IPS-20b (cell line): ENCODE measurements around the gene POLR3H.

ENCODE experiments used
- H3K27ac ChIP-seq: one replicate; pipeline ENCODE4 v1.5.1; 2013; ENCODE audit warnings: low read length
- H3K27me3 ChIP-seq: 2 replicates; pipeline ENCODE4 v1.6.1; 2013; ENCODE audit warnings: mild to moderate bottlenecking, low read length, inconsistent platforms; ENCODE audit not compliant: insufficient read depth
- H3K36me3 ChIP-seq: 2 replicates; pipeline ENCODE4 v1.6.1; 2013; ENCODE audit warnings: low read depth, mild to moderate bottlenecking, inconsistent platforms, low read length, moderate library complexity; ENCODE audit not compliant: insufficient read depth
- H3K4me1 ChIP-seq: 2 replicates; pipeline ENCODE4 v1.6.1; 2013; ENCODE audit warnings: mild to moderate bottlenecking, control low read depth, inconsistent platforms, low read length, moderate library complexity; ENCODE audit not compliant: insufficient read depth
- H3K4me3 ChIP-seq: 2 replicates; pipeline ENCODE4 v1.5.1; 2013; ENCODE audit warnings: mild to moderate bottlenecking, low read length, inconsistent platforms
- H3K9ac ChIP-seq: 2 replicates; pipeline ENCODE4 v1.6.1; 2013; ENCODE audit warnings: low read depth, mild to moderate bottlenecking, inconsistent platforms, low read length, moderate library complexity
- H3K9me3 ChIP-seq: 2 replicates; pipeline ENCODE4 v1.6.1; 2013; ENCODE audit warnings: mild to moderate bottlenecking, low read depth, low read length, inconsistent platforms; ENCODE audit not compliant: insufficient read depth

The POLR3H gene

GRCh38 chr22:41487037-41487935, 57.0 kb downstream of the POLR3H start:
- no peak overlapping the region for H3K27ac ChIP-seq
- no peaks in the 10 kb centered on the region for H3K27me3 ChIP-seq
- no peaks in the 10 kb centered on the region for H3K9me3 ChIP-seq
- H3K9ac ChIP-seq: no peak overlapping the region
- no peaks in the 10 kb centered on the region for H3K36me3 ChIP-seq
- no peak overlapping the region for H3K4me3 ChIP-seq
- peaks cover 50% of the 10 kb centered on the region for H3K4me1 ChIP-seq

DNA sequence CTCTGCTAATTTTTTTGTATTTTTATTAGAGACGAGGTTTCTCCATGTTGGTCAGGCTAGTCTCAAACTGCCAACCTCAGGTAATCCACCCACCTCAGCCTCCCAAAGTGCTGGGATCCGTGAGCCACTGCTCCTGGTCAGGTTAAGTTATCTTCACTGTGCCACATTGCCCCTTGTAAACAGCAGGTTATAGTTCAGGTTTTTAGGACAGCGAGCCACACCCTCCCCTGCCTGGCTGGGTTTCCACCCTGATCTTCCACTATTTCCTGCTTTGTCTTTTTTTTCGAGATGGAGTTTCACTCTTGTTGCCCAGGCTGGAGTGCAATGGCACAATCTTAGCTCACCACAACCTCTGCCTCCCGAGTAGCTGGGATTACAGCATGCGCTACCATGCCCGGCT, 59.2 kb downstream of the POLR3H start:
- no peaks in the 10 kb centered on the region for H3K27me3 ChIP-seq
- H3K9ac ChIP-seq: no peak overlapping the region
- no peaks in the 10 kb centered on the region for H3K36me3 ChIP-seq
- H3K27ac ChIP-seq: no peak overlapping the region
- H3K4me1 ChIP-seq: peaks cover 55% of the 10 kb centered on the region
- no peak overlapping the region for H3K4me3 ChIP-seq
- no peaks in the 10 kb centered on the region for H3K9me3 ChIP-seq

GRCh38 chr22:41482319-41482935, 61.8 kb downstream of the POLR3H start:
- no peaks in the 10 kb centered on the region for H3K36me3 ChIP-seq
- peak overlapping the region; percentile 6; the same call in 1 of the 2 replicates for H3K9ac ChIP-seq

GRCh38 chr22:41481925-41482318, 62.3 kb downstream of the POLR3H start:
- H3K9ac ChIP-seq: peak overlapping the region; percentile 6; the same call in 1 of the 2 replicates
- peak overlapping the region; percentile 42 for H3K27ac ChIP-seq
- H3K27me3 ChIP-seq: no peaks in the 10 kb centered on the region
- H3K4me1 ChIP-seq: peaks cover 39% of the 10 kb centered on the region
- peak overlapping the region; percentile 43; the same call in 1 of the 2 replicates for H3K4me3 ChIP-seq
- H3K9me3 ChIP-seq: no peaks in the 10 kb centered on the region
- no peaks in the 10 kb centered on the region for H3K36me3 ChIP-seq

More at GRCh38 chr22:41482319-41482935, 61.8 kb downstream of the POLR3H start:
- Histone ChIP-seq H3K27ac (peak overlapping the region; percentile 42), H3K9me3 (no peaks in the 10 kb centered on the region), H3K27me3 (no peaks in the 10 kb centered on the region), H3K4me3 (peak overlapping the region; percentile 43; the same call in 1 of the 2 replicates), H3K4me1 (peaks cover 44% of the 10 kb centered on the region)

DNA sequence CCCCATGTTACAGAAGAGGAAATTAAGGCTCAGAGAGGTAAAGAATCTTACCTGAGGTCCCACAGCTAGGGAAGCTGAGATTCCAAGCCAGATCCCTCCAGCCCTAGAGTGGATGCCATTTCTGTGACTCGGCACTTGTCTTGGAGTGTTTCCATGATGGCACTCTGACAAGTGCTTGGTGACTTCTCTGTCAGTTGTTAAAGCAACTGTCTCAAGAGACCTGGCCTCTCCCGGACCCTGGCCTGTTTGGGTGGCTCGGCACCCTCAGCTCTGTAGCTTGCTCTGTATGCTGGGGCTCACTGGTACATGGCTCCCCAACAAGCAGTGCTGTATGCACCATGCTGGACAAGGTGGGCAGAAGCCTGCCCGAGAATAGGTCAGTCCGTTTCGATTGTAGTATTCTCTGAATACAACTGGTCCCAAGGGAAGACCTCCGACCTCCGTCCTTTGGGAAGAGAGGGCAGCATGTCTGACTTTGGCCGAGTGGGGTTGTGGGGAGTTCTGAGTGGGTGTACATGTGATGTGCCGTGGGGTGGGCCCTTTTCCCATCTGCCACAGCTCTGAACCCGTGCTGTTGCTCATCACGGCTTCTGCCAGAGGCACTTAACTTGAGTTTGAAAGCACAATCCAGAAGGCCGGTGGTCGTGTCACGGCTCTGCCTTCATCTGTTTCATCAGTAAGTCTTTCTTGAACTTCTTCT, 63.0 kb downstream of the POLR3H start:
- H3K36me3 ChIP-seq: no peaks in the 10 kb centered on the region
- H3K4me1 ChIP-seq: peaks cover 39% of the 10 kb centered on the region
- peak overlapping the region; percentile 11; the same call in 1 of the 2 replicates for H3K9ac ChIP-seq
- H3K9me3 ChIP-seq: no peaks in the 10 kb centered on the region
- no peaks in the 10 kb centered on the region for H3K27me3 ChIP-seq
- H3K27ac ChIP-seq: peak overlapping the region; percentile 4
- peak overlapping the region; percentile 43; the same call in 1 of the 2 replicates for H3K4me3 ChIP-seq

- Histone ChIP-seq H3K27ac (no peak overlapping the region), H3K27me3 (no peaks in the 10 kb centered on the region), H3K9me3 (no peaks in the 10 kb centered on the region), H3K4me3 (peak overlapping the region; percentile 14; the same call in 1 of the 2 replicates), H3K9ac (peak overlapping the region; percentile 19; the same call in 1 of the 2 replicates), H3K36me3 (no peaks in the 10 kb centered on the region), H3K4me1 (peaks cover 39% of the 10 kb centered on the region)
Measured at GRCh38 chr22:41480397-41480735, 63.9 kb downstream of the POLR3H start.

DNA sequence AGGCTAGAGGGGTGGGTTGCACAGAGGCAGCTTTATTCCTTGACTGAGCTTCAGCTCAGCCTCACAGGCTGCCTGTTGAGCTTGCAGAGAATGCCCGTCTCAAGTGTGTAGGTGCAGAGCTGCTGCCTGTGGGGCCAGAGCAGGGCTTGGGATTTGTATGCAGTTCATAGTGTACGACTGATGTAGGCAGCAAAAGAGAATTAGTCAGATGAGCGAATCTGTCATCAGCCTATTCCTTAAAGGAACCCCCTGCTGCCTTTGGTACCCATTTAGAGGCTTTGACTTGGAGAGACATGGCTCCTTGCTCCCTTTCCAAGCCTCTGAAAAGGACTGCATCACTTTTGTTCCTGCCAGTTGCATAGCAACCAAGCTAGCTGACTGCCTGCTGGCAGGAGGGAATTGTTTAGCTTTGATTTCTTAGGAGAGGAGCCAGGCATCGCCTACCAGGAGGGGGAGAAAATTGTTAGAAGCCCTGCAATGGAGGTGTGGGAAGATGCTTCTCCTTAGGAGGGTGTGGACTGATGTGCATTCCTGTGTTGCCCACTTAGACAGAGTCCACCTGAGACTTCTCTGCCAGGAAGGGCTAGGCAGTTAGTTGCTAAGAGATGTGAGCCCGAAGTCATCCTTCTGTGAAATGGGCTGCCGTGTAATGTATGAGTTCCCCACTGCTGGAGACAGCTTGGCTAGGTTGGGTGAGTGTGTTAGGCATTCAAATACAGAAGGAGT, 64.4 kb downstream of the POLR3H start:
- Histone ChIP-seq H3K9me3 (no peaks in the 10 kb centered on the region), H3K36me3 (no peaks in the 10 kb centered on the region), H3K9ac (peak overlapping the region; percentile 19; the same call in 1 of the 2 replicates), H3K4me1 (peaks cover 39% of the 10 kb centered on the region), H3K27ac (no peak overlapping the region), H3K27me3 (no peaks in the 10 kb centered on the region), H3K4me3 (peak overlapping the region; percentile 14; the same call in 1 of the 2 replicates)

DNA sequence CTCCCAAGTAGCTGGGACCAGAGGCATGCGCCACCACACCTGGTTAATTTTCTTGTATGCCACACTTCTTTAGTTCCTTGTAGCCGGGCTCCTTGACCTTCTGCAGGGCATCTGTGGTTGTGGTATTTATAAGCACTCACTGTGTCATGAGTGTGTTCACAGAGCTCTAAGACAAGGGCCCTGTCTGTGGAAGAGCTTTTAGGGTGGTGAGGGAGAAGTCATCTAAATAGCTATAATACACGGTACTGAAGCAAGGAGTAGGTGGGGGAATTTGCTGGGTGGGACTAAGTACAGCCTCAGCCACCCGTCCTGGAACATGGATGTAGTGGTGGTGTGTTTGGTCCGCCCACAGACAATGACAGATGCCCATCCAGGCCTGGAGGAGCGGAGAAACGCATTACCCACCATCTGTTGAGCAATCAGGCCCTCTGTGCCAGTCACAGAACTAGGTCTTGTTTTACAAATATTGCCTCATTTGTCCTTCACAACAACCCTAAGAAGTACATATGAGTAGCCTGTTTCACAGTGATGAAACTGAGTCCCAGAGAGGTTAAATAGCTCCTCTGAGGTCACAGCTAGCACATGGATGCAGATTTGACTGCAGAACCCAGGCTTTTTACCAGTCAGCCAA, 65.3 kb downstream of the POLR3H start:
- H3K27me3 ChIP-seq: no peaks in the 10 kb centered on the region
- H3K9ac ChIP-seq: peak overlapping the region; percentile 8; the same call in 1 of the 2 replicates
- H3K4me1 ChIP-seq: peaks cover 39% of the 10 kb centered on the region
- no peaks in the 10 kb centered on the region for H3K36me3 ChIP-seq
- H3K9me3 ChIP-seq: no peaks in the 10 kb centered on the region
- H3K4me3 ChIP-seq: no peak overlapping the region
- H3K27ac ChIP-seq: no peak overlapping the region

- H3K27me3 ChIP-seq: no peaks in the 10 kb centered on the region
- no peaks in the 10 kb centered on the region for H3K9me3 ChIP-seq
- no peak overlapping the region for H3K9ac ChIP-seq
- peaks cover 39% of the 10 kb centered on the region for H3K4me1 ChIP-seq
- H3K27ac ChIP-seq: no peak overlapping the region
- no peaks in the 10 kb centered on the region for H3K36me3 ChIP-seq
- no peak overlapping the region for H3K4me3 ChIP-seq
Measured at GRCh38 chr22:41478473-41478872, 65.8 kb downstream of the POLR3H start.
